SK-N-SH (cell line): Measurements from ENCODE around the gene ID2. TPM values are rescaled to one million over a fixed set of nuclear protein-coding genes. Genes with fewer than 3 reads are reported as not detected.

ENCODE experiments used
- CTCF ChIP-seq: fragments of 200-600 bp; sonication (generic); IDR thresholded peaks from 2 replicates; pipeline ENCODE4 v1.6.1; 2017; ENCODE audit warnings: antibody characterized with exemption, mild to moderate bottlenecking, moderate library complexity
- EP300 ChIP-seq, 2 experiments: IDR thresholded peaks; 2 replicates each; pipeline versions ENCODE4 v1.4.0 to v1.6.1; 2012; ENCODE audit warnings: borderline replicate concordance in 1 of 2, low read depth in 1 of 2, low read length in 1 of 2
- EZH2phosphoT487 ChIP-seq: fragments of 200-600 bp; sonication (generic); IDR thresholded peaks from 2 replicates; pipeline ENCODE4 v1.6.1; 2017; ENCODE audit warnings: low read depth, mixed run types, mild to moderate bottlenecking, antibody characterized with exemption, moderate library complexity, borderline replicate concordance
- FOSL2 ChIP-seq: IDR thresholded peaks from 2 replicates; pipeline ENCODE4 v1.4.0; 2012; ENCODE audit warnings: low read depth, mild to moderate bottlenecking, moderate library complexity, borderline replicate concordance
- FOXJ3 ChIP-seq: sonication (generic); formaldehyde crosslinking; IDR thresholded peaks from 2 replicates; pipeline ENCODE4 v1.5.1; 2020; ENCODE audit warnings: mild to moderate bottlenecking, missing genetic modification reagents
- FOXM1 ChIP-seq: IDR thresholded peaks from 2 replicates; pipeline ENCODE4 v1.4.0; 2012; ENCODE audit warnings: low read depth, mild to moderate bottlenecking
- GABPA ChIP-seq: IDR thresholded peaks from 2 replicates; pipeline ENCODE4 v1.4.0; 2012; ENCODE audit warnings: low read depth, mild to moderate bottlenecking
- GATA2 ChIP-seq: sonication (generic); formaldehyde crosslinking; IDR thresholded peaks from 2 replicates; pipeline ENCODE4 v1.5.0; 2020; ENCODE audit warnings: mild to moderate bottlenecking, missing genetic modification reagents
- IRF3 ChIP-seq: fragments of 150-350 bp; IDR thresholded peaks from 2 replicates; pipeline ENCODE4 v1.6.1; 2016; ENCODE audit warnings: mild to moderate bottlenecking, low read depth, low read length
- JUND ChIP-seq: IDR thresholded peaks from 2 replicates; pipeline ENCODE4 v1.4.0; 2012
- MEF2A ChIP-seq: IDR thresholded peaks from 2 replicates; pipeline ENCODE4 v1.4.0; 2012; ENCODE audit warnings: low read depth, borderline replicate concordance
- MXI1 ChIP-seq: IDR thresholded peaks from 2 replicates; pipeline ENCODE4 v1.6.1; 2012; ENCODE audit warnings: mild to moderate bottlenecking, low read depth, low read length, improper control_type of control experiment
- NRF1 ChIP-seq: IDR thresholded peaks from 2 replicates; pipeline ENCODE4 v1.6.1; 2012; ENCODE audit warnings: low read depth, mild to moderate bottlenecking, low read length
- PBX3 ChIP-seq: IDR thresholded peaks from 2 replicates; pipeline ENCODE4; 2012
- POLR2AphosphoS5 ChIP-seq: IDR thresholded peaks from 2 replicates; pipeline ENCODE4 v1.6.1; 2012; ENCODE audit warnings: low read depth, low read length
- RAD21 ChIP-seq: IDR thresholded peaks from 2 replicates; pipeline ENCODE4 v1.6.1; 2012; ENCODE audit warnings: mild to moderate bottlenecking, low read length
- RCOR1 ChIP-seq: fragments of 150-350 bp; IDR thresholded peaks from 2 replicates; pipeline ENCODE4 v1.6.1; 2017; ENCODE audit warnings: antibody characterized with exemption, low read length
- REST ChIP-seq: IDR thresholded peaks from 2 replicates; pipeline ENCODE4 v1.6.1; 2012; ENCODE audit warnings: mild to moderate bottlenecking, low read depth, low read length, moderate library complexity
- RFX5 ChIP-seq: IDR thresholded peaks from 2 replicates; pipeline ENCODE4 v1.6.1; 2012; ENCODE audit warnings: mild to moderate bottlenecking, improper control_type of control experiment, low read length
- SIN3A ChIP-seq: IDR thresholded peaks from 2 replicates; pipeline ENCODE4 v1.6.1; 2012; ENCODE audit warnings: low read depth, mild to moderate bottlenecking, low read length, moderate library complexity, borderline replicate concordance
- TCF12 ChIP-seq: IDR thresholded peaks from 2 replicates; pipeline ENCODE4 v1.4.0; 2012
- TEAD4 ChIP-seq: IDR thresholded peaks from 2 replicates; pipeline ENCODE4 v1.4.0; 2012; ENCODE audit warnings: mild to moderate bottlenecking, borderline replicate concordance; ENCODE audit not compliant: insufficient read depth
- YY1 ChIP-seq: IDR thresholded peaks from 2 replicates; pipeline ENCODE4 v1.4.0; 2012; ENCODE audit warnings: low read depth, mild to moderate bottlenecking
- polyA plus RNA-seq, 3 experiments: library from polyadenylated mRNA; depleted of rRNA; stranded (reverse); fragments of >200 nt; gene quantifications; 2 replicates each; pipeline ENCODE4 v1.2.3, GENCODE V29; 2012
- TF ChIP-seq, protein P1 (sequence below): IDR thresholded peaks from 2 replicates; pipeline ENCODE4 v1.4.0; 2012; ENCODE audit warnings: low read depth
- TF ChIP-seq, protein P2 (sequence below): IDR thresholded peaks from 2 replicates; pipeline ENCODE4 v1.4.0; 2012; ENCODE audit warnings: low read depth, borderline replicate concordance

Gene ID2
- polyA plus RNA-seq, 1 of the 3 experiments (the other 2 are of a cell fraction), result 459 TPM

GRCh38 chr2:8678731-8679566, 2.9 kb upstream of the ID2 start (continued):
- TF ChIP-seq REST, result 0 out of 2 replicates have a peak, but pooled peaks have one; percentile 37
- TF ChIP-seq, protein P1, sequence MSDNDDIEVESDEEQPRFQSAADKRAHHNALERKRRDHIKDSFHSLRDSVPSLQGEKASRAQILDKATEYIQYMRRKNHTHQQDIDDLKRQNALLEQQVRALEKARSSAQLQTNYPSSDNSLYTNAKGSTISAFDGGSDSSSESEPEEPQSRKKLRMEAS, result no peak; the same call in 1 of the 2 replicates
- no peak for TF ChIP-seq FOXJ3 (CRISPR knock-in tag)
- TF ChIP-seq EP300 (IDR thresholded peaks at IDR 0.05; ENCODE audit: borderline replicate concordance in 1 of 2, low read depth in 1 of 2, low read length in 1 of 2), result peak; percentile 73 to 83
- TF ChIP-seq TCF12, result peak; percentile 67
- peak; percentile 30 for TF ChIP-seq RAD21
- TF ChIP-seq CTCF, result no peak; the same call in 1 of the 2 replicates
- peak; percentile 88 for TF ChIP-seq RFX5
- no peak for TF ChIP-seq FOXM1
- no peak for TF ChIP-seq EZH2phosphoT487
- peak; percentile 21; the same call in 1 of the 2 replicates for TF ChIP-seq MEF2A
- TF ChIP-seq TEAD4, result no peak
- no peak for TF ChIP-seq GABPA
- TF ChIP-seq RCOR1, result no peak; the same call in 1 of the 2 replicates
- peak; percentile 47; the same call in 1 of the 2 replicates for TF ChIP-seq SIN3A
- 0 out of 2 replicates have a peak, but pooled peaks have one; percentile 2 for TF ChIP-seq FOSL2
- peak; percentile 98 for TF ChIP-seq PBX3
- peak; percentile 32; the same call in 1 of the 2 replicates for TF ChIP-seq NRF1
- peak; percentile 26; the same call in 1 of the 2 replicates for TF ChIP-seq YY1
- no peak for TF ChIP-seq IRF3
- TF ChIP-seq JUND, result no peak
- TF ChIP-seq, protein P2, sequence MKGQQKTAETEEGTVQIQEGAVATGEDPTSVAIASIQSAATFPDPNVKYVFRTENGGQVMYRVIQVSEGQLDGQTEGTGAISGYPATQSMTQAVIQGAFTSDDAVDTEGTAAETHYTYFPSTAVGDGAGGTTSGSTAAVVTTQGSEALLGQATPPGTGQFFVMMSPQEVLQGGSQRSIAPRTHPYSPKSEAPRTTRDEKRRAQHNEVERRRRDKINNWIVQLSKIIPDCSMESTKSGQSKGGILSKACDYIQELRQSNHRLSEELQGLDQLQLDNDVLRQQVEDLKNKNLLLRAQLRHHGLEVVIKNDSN, result peak; percentile 49; the same call in 1 of the 2 replicates
- TF ChIP-seq GATA2 (CRISPR knock-in tag), result no peak
- peak; percentile 5; the same call in 1 of the 2 replicates for TF ChIP-seq POLR2AphosphoS5
- peak; percentile 90 for TF ChIP-seq MXI1
